H9 (cell line): Measurements from ENCODE around the gene SNORC. TPM values are rescaled to one million over a fixed set of nuclear protein-coding genes. Genes with fewer than 3 reads are reported as not detected.

Source experiments
- DNase-seq: peaks from one replicate; pipeline ENCODE4 v3.0.0-alpha.2; 2017
- H2AFZ ChIP-seq: one replicate; pipeline ENCODE4 v1.6.1; 2013; ENCODE audit warnings: mild to moderate bottlenecking, low read length, control low read depth, moderate library complexity
- H2AK5ac ChIP-seq: 2 replicates; pipeline ENCODE4 v1.6.1; 2013; ENCODE audit warnings: low read length, control low read depth, mixed read lengths; ENCODE audit not compliant: insufficient read length
- H2BK120ac ChIP-seq: one replicate; pipeline ENCODE4 v1.6.1; 2013; ENCODE audit warnings: low read depth, mild to moderate bottlenecking, low read length, control low read depth, inconsistent platforms; ENCODE audit not compliant: poor library complexity, severe bottlenecking
- H2BK12ac ChIP-seq: 2 replicates; pipeline ENCODE4 v1.6.1; 2013; ENCODE audit warnings: low read length, control low read depth, mixed read lengths, low read depth; ENCODE audit not compliant: insufficient read length
- H2BK15ac ChIP-seq: 2 replicates; pipeline ENCODE4 v1.6.1; 2013; ENCODE audit warnings: low read depth, low read length, control low read depth
- H2BK20ac ChIP-seq: one replicate; pipeline ENCODE4 v1.6.1; 2013; ENCODE audit warnings: low read depth, mild to moderate bottlenecking, low read length, control low read depth, inconsistent platforms; ENCODE audit not compliant: poor library complexity, severe bottlenecking
- H2BK5ac ChIP-seq: 2 replicates; pipeline ENCODE4 v1.6.1; 2013; ENCODE audit warnings: low read length, control low read depth, mixed read lengths; ENCODE audit not compliant: insufficient read length
- H3K14ac ChIP-seq: 2 replicates; pipeline ENCODE4 v1.6.1; 2013; ENCODE audit warnings: low read length, control low read depth; ENCODE audit not compliant: insufficient read depth
- H3K18ac ChIP-seq: 2 replicates; pipeline ENCODE4 v1.6.1; 2013; ENCODE audit warnings: low read depth, mild to moderate bottlenecking, mixed read lengths, low read length, control low read depth; ENCODE audit not compliant: insufficient read length
- H3K23ac ChIP-seq: 2 replicates; pipeline ENCODE4 v1.6.1; 2013; ENCODE audit warnings: low read length, control low read depth, mixed read lengths, low read depth; ENCODE audit not compliant: insufficient read length
- H3K23me2 ChIP-seq: 2 replicates; pipeline ENCODE4 v1.6.1; 2013; ENCODE audit warnings: low read depth, mild to moderate bottlenecking, mixed read lengths, low read length, control low read depth; ENCODE audit not compliant: insufficient read length, poor library complexity, severe bottlenecking
- H3K27ac ChIP-seq: 2 replicates; pipeline ENCODE4 v1.5.1; 2013; ENCODE audit warnings: low read length, control low read depth, mixed read lengths, low read depth; ENCODE audit not compliant: insufficient read length
- H3K27me3 ChIP-seq: 2 replicates; pipeline ENCODE4 v1.6.1; 2013; ENCODE audit warnings: low read length, control low read depth, inconsistent platforms; ENCODE audit not compliant: insufficient read depth
- H3K4ac ChIP-seq: 2 replicates; pipeline ENCODE4 v1.6.1; 2013; ENCODE audit warnings: low read depth, mild to moderate bottlenecking, control low read depth, inconsistent platforms, low read length, moderate library complexity
- H3K4me1 ChIP-seq: 2 replicates; pipeline ENCODE4 v1.6.1; 2013; ENCODE audit warnings: low read length, control low read depth, inconsistent platforms; ENCODE audit not compliant: insufficient read depth
- H3K4me2 ChIP-seq: 2 replicates; pipeline ENCODE4 v1.6.1; 2013; ENCODE audit warnings: low read length, control low read depth, mixed read lengths; ENCODE audit not compliant: insufficient read length, insufficient read depth
- H3K56ac ChIP-seq: 2 replicates; pipeline ENCODE4 v1.6.1; 2013; ENCODE audit warnings: low read depth, mild to moderate bottlenecking, mixed read lengths, low read length, control low read depth; ENCODE audit not compliant: insufficient read length
- H3K79me1 ChIP-seq: 2 replicates; pipeline ENCODE4 v1.6.1; 2013; ENCODE audit warnings: low read depth, mild to moderate bottlenecking, moderate library complexity, low read length, control low read depth, inconsistent platforms; ENCODE audit not compliant: insufficient read depth, poor library complexity, severe bottlenecking
- H3K79me2 ChIP-seq: 2 replicates; pipeline ENCODE4 v1.6.1; 2013; ENCODE audit warnings: low read length, control low read depth, inconsistent platforms; ENCODE audit not compliant: insufficient read depth
- H3K9ac ChIP-seq: 2 replicates; pipeline ENCODE4 v1.6.1; 2013; ENCODE audit warnings: low read length, control low read depth, mixed read lengths; ENCODE audit not compliant: insufficient read length; ENCODE audit errors: extremely low read depth
- H3K9me3 ChIP-seq: one replicate; pipeline ENCODE4 v1.6.1; 2013; ENCODE audit warnings: low read depth, low read length, inconsistent platforms; ENCODE audit not compliant: control insufficient read depth
- H3T11ph ChIP-seq: one replicate; pipeline ENCODE4 v1.6.1; 2013; ENCODE audit warnings: mild to moderate bottlenecking, low read length, control low read depth, inconsistent platforms
- H4K20me1 ChIP-seq: one replicate; pipeline ENCODE4 v1.6.1; 2013; ENCODE audit not compliant: control insufficient read depth, insufficient read length, insufficient read depth
- H4K5ac ChIP-seq: 2 replicates; pipeline ENCODE4 v1.6.1; 2013; ENCODE audit warnings: low read depth, mild to moderate bottlenecking, mixed read lengths, low read length, control low read depth; ENCODE audit not compliant: insufficient read length
- H4K8ac ChIP-seq: replicated peaks from 2 replicates; pipeline ENCODE4 v1.6.1; 2013; ENCODE audit warnings: low read length, control low read depth, mixed read lengths, low read depth; ENCODE audit not compliant: insufficient read length
- H4K91ac ChIP-seq: 2 replicates; pipeline ENCODE4 v1.6.1; 2013; ENCODE audit warnings: low read depth, mild to moderate bottlenecking, moderate library complexity, mixed read lengths, low read length, control low read depth; ENCODE audit not compliant: insufficient read length
- H3K27ac Mint-ChIP-seq, 3 experiments: 2 replicates in 2 of 3; 3 replicates in 1 of 3; pipeline ENCODE4 v1.8.0; 2020 to 2021; ENCODE audit warnings: mixed read lengths in 3 of 3, mild to moderate bottlenecking in 1 of 3, moderate library complexity in 1 of 3
- H3K27me3 Mint-ChIP-seq: 2 replicates; pipeline ENCODE4 v1.8.0; 2021; ENCODE audit warnings: low read depth, mild to moderate bottlenecking, moderate library complexity, mixed read lengths
- H3K36me3 Mint-ChIP-seq, 3 experiments: 2 replicates in 2 of 3; 3 replicates in 1 of 3; pipeline ENCODE4 v1.8.0; 2020 to 2021; ENCODE audit warnings: low read depth in 3 of 3, mixed read lengths in 3 of 3; ENCODE audit not compliant: insufficient read depth in 1 of 3
- H3K4me1 Mint-ChIP-seq, 2 experiments: 2 replicates each; pipeline ENCODE4 v1.8.0; 2020; ENCODE audit warnings: mixed read lengths in 2 of 2
- H3K4me3 Mint-ChIP-seq, 2 experiments: 2 replicates in 1 of 2; 3 replicates in 1 of 2; pipeline ENCODE4 v1.8.0; 2020 to 2021; ENCODE audit warnings: mild to moderate bottlenecking in 2 of 2, mixed read lengths in 2 of 2, moderate library complexity in 1 of 2
- H3K9me3 Mint-ChIP-seq, 2 experiments: 2 replicates in 1 of 2; 3 replicates in 1 of 2; pipeline ENCODE4 v1.8.0; 2020; ENCODE audit warnings: mild to moderate bottlenecking in 2 of 2, mixed read lengths in 2 of 2, moderate library complexity in 1 of 2
- CTCF ChIP-seq: fragments of 200-600 bp; sonication (generic); conservative IDR thresholded peaks from 3 replicates; pipeline ENCODE4 v1.8.0; 2021; ENCODE audit warnings: antibody characterized with exemption, mild to moderate bottlenecking
- WGBS: extraction: QIAGEN DNeasy Blood & Tissue Kit; methylation state at CpG from one replicate; pipeline ENCODE4 v1.1.7; 2013; ENCODE audit warnings: missing lambda C conversion rate, low lambda C conversion rate, mixed read lengths; ENCODE audit not compliant: insufficient read length; ENCODE audit errors: extremely low coverage; 5-methylcytosine and 5-hydroxymethylcytosine counted together
- total RNA-seq: library from RNA; stranded (reverse); gene quantifications from 2 replicates; pipeline ENCODE4 v1.2.1, GENCODE V29; 2021

Gene SNORC
- total RNA-seq, 1 experiment from 2014 or later, result 1.1 TPM

- Histone ChIP-seq H3K9ac (no peak overlapping the region), H4K5ac (no peak overlapping the region), H3K27me3 (no peaks in the 10 kb centered on the region; the same call in 1 of the 2 replicates), H2BK20ac (no peak overlapping the region), H3T11ph (no peak overlapping the region), H2AK5ac (no peak overlapping the region), H3K79me1 (no peaks in the 10 kb centered on the region), H3K4ac (no peak overlapping the region), H3K9me3 (no peaks in the 10 kb centered on the region), H2BK12ac (no peak overlapping the region), H3K27ac (no peak overlapping the region), H3K4me1 (no peaks in the 10 kb centered on the region; the same call in 1 of the 2 replicates), H3K18ac (no peak overlapping the region), H2BK120ac (no peak overlapping the region), H3K23me2 (no peaks in the 10 kb centered on the region), H2BK5ac (no peak overlapping the region), H3K23ac (no peak overlapping the region), H4K20me1 (no peaks in the 10 kb centered on the region), H3K14ac (no peak overlapping the region), H2BK15ac (no peak overlapping the region), H4K91ac (no peak overlapping the region), H4K8ac (no peak overlapping the region), H3K79me2 (no peaks in the 10 kb centered on the region), H3K4me2 (no peak overlapping the region), H2AFZ (no peak overlapping the region), H3K56ac (no peak overlapping the region)
- WGBS, result no CpG with 5 or more reads among the region's 19 CpGs
- no peak for TF ChIP-seq CTCF
- peaks cover 14 to 16% of the 10 kb centered on the region in 2 experiments for H3K4me1 Mint-ChIP-seq
- H3K27me3 Mint-ChIP-seq, result peaks cover 46% of the 10 kb centered on the region
- no peak overlapping the region for H3K27ac Mint-ChIP-seq
- H3K4me3 Mint-ChIP-seq, result no peak overlapping the region
- no peaks in the 10 kb centered on the region for H3K9me3 Mint-ChIP-seq
- H3K36me3 Mint-ChIP-seq, result no peaks in the 10 kb centered on the region
- no peak for DNase-seq
These were observed 24.7 kb downstream of the SNORC start for GRCh38 chr2:232894746-232895145.
